ENCODE results near the gene SLC22A17. TPM values are rescaled to one million over a fixed set of nuclear protein-coding genes. Genes with fewer than 3 reads are reported as not detected.

SLC22A17 gene
- total and polyA plus RNA-seq, 2 of the 8 experiments (the other 6 are each of a cell fraction or from before 2014, with no cell fraction given) = 43.0 to 49.0 TPM

GRCh38 chr14:23380976-23381375, 28.3 kb upstream of the SLC22A17 start:
- H3K23me2 ChIP-seq (ENCODE audit: low read depth, low read length) = no peaks in the 10 kb centered on the region; the same call in 1 of the 2 replicates
- no peak overlapping the region for H2BK5ac ChIP-seq (ENCODE audit: low read depth, low read length)
- H3K9me3 ChIP-seq (ENCODE audit: insufficient read depth in 2 of 2, low read depth in 1 of 2, low read length in 1 of 2) = no peaks in the 10 kb centered on the region
- H4K5ac ChIP-seq (ENCODE audit: insufficient read length, low read depth, low read length) = no peak overlapping the region
- H4K20me1 ChIP-seq (replicated peaks in 1 of 2; ENCODE audit: control insufficient read depth in 1 of 2, insufficient read depth in 2 of 2, low read length in 2 of 2) = no peaks in the 10 kb centered on the region
- H2BK12ac ChIP-seq (ENCODE audit: low read depth, low read length) = no peak overlapping the region
- H3K79me2 ChIP-seq (ENCODE audit: control insufficient read depth in 1 of 2, insufficient read depth in 2 of 2, low read length in 2 of 2) = no peaks in the 10 kb centered on the region
- H3K9ac ChIP-seq (replicated peaks in 1 of 4; ENCODE audit: extremely low read depth in 1 of 4, low read depth in 3 of 4, low read length in 3 of 4) = no peak overlapping the region; a peak in 1 of 7 replicates
- no peak overlapping the region for H3K14ac ChIP-seq (ENCODE audit: insufficient read length)
- H3K56ac ChIP-seq (replicated peaks; ENCODE audit: insufficient read length, low read depth, low read length) = no peak overlapping the region
- H2BK15ac ChIP-seq (ENCODE audit: low read length) = no peak overlapping the region
- H3K36me3 ChIP-seq (ENCODE audit: control insufficient read depth in 2 of 4, insufficient read depth in 4 of 4, low read length in 3 of 4) = no peaks in the 10 kb centered on the region
- H3K4me3 ChIP-seq (ENCODE audit: extremely low read depth in 1 of 4, insufficient read depth in 2 of 4, low read depth in 3 of 4, low read length in 4 of 4) = no peak overlapping the region
- FAIRE-seq (no peak), DNase-seq (ENCODE audit: low read depth in 1 of 2, low spot score in 2 of 2) (no peak)
- H2AFZ ChIP-seq (ENCODE audit: low read length) = no peak overlapping the region
- no peak overlapping the region for H3K4me2 ChIP-seq (ENCODE audit: insufficient read depth in 1 of 2, low read depth in 2 of 2, low read length in 2 of 2)
- no peak overlapping the region for H3K27ac ChIP-seq (ENCODE audit: low read depth, low read length)
- H4K91ac ChIP-seq (replicated peaks; ENCODE audit: insufficient read length, low read length) = no peak overlapping the region
- 96% methylated on average over 4 of the region's 4 CpGs; no CpG with 5 or more reads in 1 of the 2 experiments for WGBS, 2 experiments (ENCODE audit: extremely low coverage in 1 of 2, insufficient coverage in 1 of 2, insufficient read length in 1 of 2, insufficient replicate concordance in 2 of 2, low coverage in 1 of 2, low lambda C conversion rate in 2 of 2, missing lambda C conversion rate in 1 of 2)
- H3K27me3 ChIP-seq (replicated peaks in 1 of 4; ENCODE audit: control insufficient read depth in 3 of 4, extremely low read depth in 1 of 4, insufficient read depth in 3 of 4, low read length in 3 of 4) = peaks cover 0 to 18% (median 11%) of the 10 kb centered on the region in 4 experiments; a peak in 6 of 7 replicates
- no peak overlapping the region for H2BK20ac ChIP-seq (ENCODE audit: low read length)
- ChIA-PET CTCF (ENCODE audit: partially characterized antibody) (interaction anchor here (0.8 to 15.0 kb wide), 38 partner anchors 8 to 369 kb away, joined by 3 to 333 read pairs (median 8); partner anchors contain the start of genes BCL2L2, EFS, HOMEZ and MYH7), POLR2A (ENCODE audit: partially characterized antibody) (interaction anchor here (1.8 kb wide), 1 partner anchor 29 kb away, joined by 7 read pairs; the partner anchor contains the start of gene SLC22A17)
- no peak overlapping the region for H4K8ac ChIP-seq (ENCODE audit: extremely low read depth, insufficient read depth, low read length)
- H3K18ac ChIP-seq (ENCODE audit: extremely low read depth, low read length) = no peak overlapping the region
- no peak overlapping the region for H3K4ac ChIP-seq (replicated peaks; ENCODE audit: insufficient read length, low read depth, low read length)
- no peaks in the 10 kb centered on the region for H3K79me1 ChIP-seq (ENCODE audit: low read depth, low read length)
- peaks cover 0 to 12% (median 4%) of the 10 kb centered on the region in 4 experiments; a peak in 3 of 7 replicates for H3K4me1 ChIP-seq (replicated peaks in 1 of 4; ENCODE audit: control insufficient read depth in 3 of 4, insufficient read depth in 4 of 4, low read length in 3 of 4)
- no peak overlapping the region for H2BK120ac ChIP-seq (replicated peaks; ENCODE audit: low read depth, low read length)
- no peak overlapping the region for H2AK5ac ChIP-seq (ENCODE audit: low read depth, low read length)
- no peak overlapping the region for H3K23ac ChIP-seq (ENCODE audit: insufficient read length)
- TF ChIP-seq ASH2L (IDR thresholded peaks at IDR 0.05; ENCODE audit: low read length) = no peak
- no peak for TF ChIP-seq TAF7 (optimal IDR thresholded peaks at IDR 0.05; ENCODE audit: borderline replicate concordance, low read depth, low read length)
- TF ChIP-seq SP1 (IDR thresholded peaks at IDR 0.05; ENCODE audit: low read depth, low read length) = no peak
- TF ChIP-seq ZNF274 (IDR thresholded peaks at IDR 0.05; ENCODE audit: borderline replicate concordance, extremely low read depth, low read length) = no peak
- TF ChIP-seq ATF2 (IDR thresholded peaks at IDR 0.05; ENCODE audit: low read length) = no peak
- TF ChIP-seq CTCF (IDR thresholded peaks at IDR 0.05; ENCODE audit: control extremely low read depth in 1 of 3, insufficient read depth in 1 of 3, low read depth in 1 of 3, low read length in 3 of 3) = no peak
- no peak for TF ChIP-seq NANOG (IDR thresholded peaks at IDR 0.05; ENCODE audit: insufficient read depth, low read depth, low read length, poor library complexity, severe bottlenecking)
- TF ChIP-seq BACH1 (IDR thresholded peaks at IDR 0.05; ENCODE audit: low read length) = no peak
- no peak for TF ChIP-seq POLR2AphosphoS5 (IDR thresholded peaks at IDR 0.05; ENCODE audit: low read depth, low read length)
- no peak for TF ChIP-seq YY1 (IDR thresholded peaks at IDR 0.05; ENCODE audit: low read depth, low read length)

Measured in H1 (cell line).